CD14-positive monocyte (primary cell): ENCODE data around the gene MAP7. TPM values are rescaled to one million over a fixed set of nuclear protein-coding genes. Genes with fewer than 3 reads are reported as not detected.
A peak's percentile ranks its signal among the peaks of the same experiment; 100 is the strongest.

Experiments
- DNase-seq, 3 donors: peaks; one replicate each; pipeline ENCODE4 v3.0.0-alpha.2; 2011 to 2022
- H2AFZ ChIP-seq: 2 replicates; pipeline ENCODE4 v1.6.0; 2012; ENCODE audit warnings: mild to moderate bottlenecking, low read depth, low read length, inconsistent platforms; ENCODE audit not compliant: insufficient read depth, poor library complexity, severe bottlenecking
- H3K27ac ChIP-seq, 2 donors: 1 replicate in 1 of 2; 2 replicates in 1 of 2; pipeline ENCODE4 v1.5.1; 2012 to 2013; ENCODE audit warnings: low read length in 2 of 2, control low read depth in 1 of 2, inconsistent platforms in 1 of 2, low read depth in 1 of 2, mild to moderate bottlenecking in 1 of 2
- H3K27me3 ChIP-seq, 2 donors: one replicate each; pipeline versions ENCODE4 v1.6.0 to v1.6.1; 2011 to 2013; ENCODE audit warnings: low read length in 2 of 2; ENCODE audit not compliant: control insufficient read depth in 2 of 2, insufficient read depth in 2 of 2
- H3K36me3 ChIP-seq, 2 donors: replicated peaks in 1 of 2; 1 replicate in 1 of 2; 2 replicates in 1 of 2; pipeline versions ENCODE4 v1.5.1 to v1.6.1; 2012 to 2013; ENCODE audit warnings: low read length in 2 of 2, control low read depth in 1 of 2, inconsistent platforms in 1 of 2, mild to moderate bottlenecking in 1 of 2; ENCODE audit not compliant: insufficient read depth in 2 of 2, control insufficient read depth in 1 of 2
- H3K4me1 ChIP-seq, 2 donors: 1 replicate in 1 of 2; 2 replicates in 1 of 2; pipeline versions ENCODE4 v1.5.1 to v1.6.1; 2012 to 2013; ENCODE audit warnings: low read length in 2 of 2, control low read depth in 1 of 2, inconsistent platforms in 1 of 2, mild to moderate bottlenecking in 1 of 2, moderate library complexity in 1 of 2; ENCODE audit not compliant: insufficient read depth in 2 of 2, control insufficient read depth in 1 of 2
- H3K4me2 ChIP-seq: replicated peaks from 2 replicates; pipeline ENCODE3; 2012; ENCODE audit warnings: low read length, moderate library complexity, mild to moderate bottlenecking; ENCODE audit not compliant: poor library complexity, severe bottlenecking; ENCODE audit errors: extremely low read depth
- H3K4me3 ChIP-seq, 3 experiments: fragments of 200-600 bp in 1 of 3; sonication (generic) in 1 of 3; replicated peaks in 1 of 3; 1 replicate in 2 of 3; 2 replicates in 1 of 3; pipeline ENCODE4 v1.5.1; 2011 to 2013; ENCODE audit warnings: low read length in 3 of 3, mild to moderate bottlenecking in 3 of 3, control low read depth in 2 of 3, low read depth in 2 of 3, inconsistent platforms in 1 of 3, moderate library complexity in 1 of 3
- H3K79me2 ChIP-seq: 2 replicates; pipeline ENCODE4 v1.6.0; 2012; ENCODE audit warnings: mild to moderate bottlenecking, control low read depth, inconsistent platforms, low read length, moderate library complexity; ENCODE audit not compliant: insufficient read depth
- H3K9ac ChIP-seq: 2 replicates; pipeline ENCODE4 v1.6.0; 2017; ENCODE audit warnings: low read length, mild to moderate bottlenecking; ENCODE audit not compliant: insufficient read depth, poor library complexity, severe bottlenecking
- H3K9me3 ChIP-seq, 2 donors: replicated peaks in 1 of 2; 1 replicate in 1 of 2; 2 replicates in 1 of 2; pipeline versions ENCODE4 v1.5.1 to v1.6.1; 2012 to 2013; ENCODE audit warnings: low read length in 2 of 2, control low read depth in 1 of 2; ENCODE audit not compliant: control insufficient read depth in 1 of 2, insufficient read depth in 1 of 2
- H4K20me1 ChIP-seq: 2 replicates; pipeline ENCODE4 v1.6.0; 2012; ENCODE audit warnings: mild to moderate bottlenecking, low read length, control low read depth, moderate library complexity; ENCODE audit not compliant: insufficient read depth
- H3K27ac Mint-ChIP-seq, 7 donors: one replicate each; pipeline ENCODE4 v1.8.0; 2020; ENCODE audit warnings: mild to moderate bottlenecking in 7 of 7, mixed read lengths in 7 of 7, moderate library complexity in 6 of 7, inconsistent platforms in 2 of 7
- H3K27me3 Mint-ChIP-seq, 3 donors: one replicate each; pipeline ENCODE4 v1.8.0; 2021 to 2022; ENCODE audit warnings: low read depth in 3 of 3, mild to moderate bottlenecking in 3 of 3, mixed read lengths in 3 of 3, moderate library complexity in 3 of 3, inconsistent platforms in 1 of 3
- H3K36me3 Mint-ChIP-seq, 2 donors: one replicate each; pipeline ENCODE4 v1.8.0; 2020; ENCODE audit warnings: mixed read lengths in 2 of 2, inconsistent platforms in 1 of 2, mild to moderate bottlenecking in 1 of 2
- H3K4me1 Mint-ChIP-seq: one replicate; pipeline ENCODE4 v1.8.0; 2020; ENCODE audit warnings: mild to moderate bottlenecking, mixed read lengths
- H3K4me3 Mint-ChIP-seq, 2 donors: one replicate each; pipeline ENCODE4 v1.8.0; 2020; ENCODE audit warnings: mild to moderate bottlenecking in 2 of 2, mixed read lengths in 2 of 2, moderate library complexity in 1 of 2
- H3K9me3 Mint-ChIP-seq, 7 donors: one replicate each; pipeline ENCODE4 v1.8.0; 2020 to 2022; ENCODE audit warnings: mixed read lengths in 7 of 7, mild to moderate bottlenecking in 6 of 7, moderate library complexity in 6 of 7, inconsistent platforms in 2 of 7
- CTCF ChIP-seq: fragments of 200-600 bp; IDR thresholded peaks from one replicate; pipeline ENCODE4 v1.8.0; 2022; ENCODE audit warnings: antibody characterized with exemption, mild to moderate bottlenecking
- WGBS: methylation state at CpG from one replicate; pipeline ENCODE4 v1.1.5; 2013; ENCODE audit warnings: missing lambda C conversion rate; ENCODE audit not compliant: insufficient coverage; 5-methylcytosine and 5-hydroxymethylcytosine counted together
- intact Hi-C, 2 donors: fragments of 100-400 bp; cut with micrococcal nuclease; formaldehyde crosslinking; loops; one replicate each; pipeline versions ENCODE4 v1.15.0 to v1.15.1; 2023
- polyA plus RNA-seq, 3 donors: library from polyadenylated mRNA; depleted of rRNA in 1 of 3; unstranded in 2 of 3; stranded (reverse) in 1 of 3; fragments of 300-500 nt in 2 of 3; fragments of >200 nt in 1 of 3; fragmentation: Illumina TruSeq in 2 of 3; gene quantifications; 1 replicate in 2 of 3; 2 replicates in 1 of 3; pipeline ENCODE4 v1.2.3, GENCODE V29; 2012 to 2021

The MAP7 gene
- polyA plus RNA-seq, 3 donors = 0.67 to 1.6 (median 1.2) TPM

- Histone ChIP-seq H3K4me1 (peaks cover 12 to 19% of the 10 kb centered on the region in 2 donors), H3K4me2 (no peak overlapping the region), H3K27ac (no peak overlapping the region), H3K4me3 (no peak overlapping the region), H3K27me3 (no peaks in the 10 kb centered on the region), H2AFZ (no peak overlapping the region), H3K36me3 (no peaks in the 10 kb centered on the region), H3K9ac (no peak overlapping the region), H3K79me2 (no peaks in the 10 kb centered on the region), H3K9me3 (no peaks in the 10 kb centered on the region), H4K20me1 (no peaks in the 10 kb centered on the region)
- no peak for DNase-seq
- Mint-ChIP-seq H3K27ac (no peak overlapping the region), H3K27me3 (peaks cover 0 to 3% (median 2%) of the 10 kb centered on the region in 3 donors), H3K36me3 (no peaks in the 10 kb centered on the region), H3K4me1 (peaks cover 18% of the 10 kb centered on the region), H3K9me3 (no peaks in the 10 kb centered on the region), H3K4me3 (no peak overlapping the region)
- 52% methylated on average over 4 of the region's 4 CpGs for WGBS
- intact Hi-C loops = no loop called here
- no peak for TF ChIP-seq CTCF
Measured at GRCh38 chr6:136526937-136527336, 23.3 kb downstream of the MAP7 start.

- no peaks in the 10 kb centered on the region for H3K9me3 Mint-ChIP-seq
- intact Hi-C loops = no loop called here
Measured at GRCh38 chr6:136526196-136526930, 23.9 kb downstream of the MAP7 start.

More at GRCh38 chr6:136526196-136526930, 23.9 kb downstream of the MAP7 start:
- H3K9me3 ChIP-seq = no peaks in the 10 kb centered on the region
- peak; percentile 17 for TF ChIP-seq CTCF
- no peak overlapping the region for H3K9ac ChIP-seq
- Mint-ChIP-seq H3K27ac (peak overlapping the region in 1 of 7 donors; percentile 61), H3K36me3 (no peaks in the 10 kb centered on the region), H3K4me3 (peak overlapping the region in 1 of 2 donors; percentile 77), H3K4me1 (peaks cover 18% of the 10 kb centered on the region), H3K27me3 (peaks cover 0 to 3% (median 2%) of the 10 kb centered on the region in 3 donors)
- H3K79me2 ChIP-seq = no peaks in the 10 kb centered on the region
- no peaks in the 10 kb centered on the region for H3K36me3 ChIP-seq
- peaks cover 12 to 19% of the 10 kb centered on the region in 2 donors for H3K4me1 ChIP-seq
- 4% methylated on average over 12 of the region's 16 CpGs for WGBS
- no peaks in the 10 kb centered on the region for H3K27me3 ChIP-seq
- H3K4me2 ChIP-seq = peak overlapping the region; percentile 20
- peak; percentile 23 to 38 (median 35) for DNase-seq
- H4K20me1 ChIP-seq = no peaks in the 10 kb centered on the region
- H2AFZ ChIP-seq = no peak overlapping the region
- H3K27ac ChIP-seq = no peak overlapping the region
- H3K4me3 ChIP-seq = peak overlapping the region in 1 of 3 experiments; percentile 22
